ENCODE data around the gene IL16.

IL16 gene

DNA sequence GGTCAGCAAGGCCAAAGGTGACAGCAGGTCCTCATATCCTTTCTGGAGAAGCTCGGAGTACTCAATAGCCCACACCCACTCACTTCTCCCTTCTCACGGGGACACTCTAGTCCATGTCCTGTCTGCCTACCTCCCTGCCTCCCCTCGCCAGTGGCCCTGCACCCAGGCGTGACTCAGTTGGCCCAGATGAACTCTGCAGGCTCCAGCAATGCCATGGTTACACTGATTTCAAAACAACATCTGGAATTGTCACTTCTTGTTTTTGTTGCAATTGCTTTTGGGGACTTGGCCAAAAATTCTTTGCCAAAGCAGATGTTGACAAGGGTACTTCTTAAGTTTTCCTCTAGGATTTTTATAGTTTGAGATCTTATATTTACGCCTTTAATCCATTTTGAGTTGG, 13.0 kb downstream of the IL16 start:
- no peak for DNase-seq (ENCODE audit: low read depth)

DNA sequence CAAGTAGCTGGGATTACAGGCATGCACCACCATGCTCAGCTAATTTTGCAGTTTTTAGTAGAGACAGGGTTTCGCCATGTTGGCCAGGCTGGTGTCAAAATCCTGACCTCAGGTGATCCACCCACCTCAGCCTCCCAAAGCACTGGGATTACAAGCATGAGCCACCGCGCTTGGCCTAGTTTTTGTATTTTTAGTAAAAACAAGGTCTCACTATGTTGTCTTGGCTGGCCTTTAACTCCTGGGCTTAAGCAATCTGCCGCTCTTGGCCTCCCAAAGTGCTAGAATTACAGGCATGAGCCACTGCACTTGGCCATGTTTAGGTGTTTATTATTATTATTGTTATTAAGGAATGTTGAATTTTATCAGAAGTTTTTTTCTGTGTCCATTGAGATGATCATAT, 14.7 kb downstream of the IL16 start:
- no peak for DNase-seq (ENCODE audit: low read depth)

- no peak for DNase-seq (ENCODE audit: low read depth)
Measured at GRCh38 chr15:81213982-81214381, 17.3 kb downstream of the IL16 start.

GRCh38 chr15:81215531-81215930, 18.9 kb downstream of the IL16 start:
- DNase-seq (ENCODE audit: low read depth) = no peak

GRCh38 chr15:81215983-81216382, 19.3 kb downstream of the IL16 start:
- DNase-seq (ENCODE audit: low read depth) = no peak

- DNase-seq (ENCODE audit: low read depth) = no peak
Measured at GRCh38 chr15:81216422-81216821, 19.7 kb downstream of the IL16 start.

- no peak for DNase-seq (ENCODE audit: low read depth)
Measured at GRCh38 chr15:81221449-81221848, 24.8 kb downstream of the IL16 start.

DNA sequence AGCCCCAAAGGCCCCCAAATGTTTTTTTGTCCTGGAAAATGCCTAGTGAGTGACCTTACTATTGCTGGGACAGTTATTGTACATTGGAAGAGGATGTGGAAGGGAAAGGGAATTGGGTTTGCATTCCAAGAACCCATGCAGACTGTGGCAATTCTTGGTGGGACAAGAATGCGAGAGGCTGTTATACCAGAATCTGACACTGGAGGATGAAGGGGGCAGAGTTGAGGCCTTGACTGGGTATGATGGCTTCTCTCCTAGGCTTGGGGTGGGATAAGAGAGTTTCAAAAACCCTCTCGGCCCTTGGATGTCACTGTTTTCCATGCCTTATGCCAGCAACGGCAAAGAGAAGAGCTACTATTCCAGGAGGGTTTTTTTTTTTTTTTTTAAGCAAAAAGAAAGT, 25.3 kb downstream of the IL16 start:
- DNase-seq (ENCODE audit: low read depth) = no peak

- DNase-seq (ENCODE audit: low read depth) = no peak
Measured at GRCh38 chr15:81223346-81223971, 26.8 kb downstream of the IL16 start.

DNA sequence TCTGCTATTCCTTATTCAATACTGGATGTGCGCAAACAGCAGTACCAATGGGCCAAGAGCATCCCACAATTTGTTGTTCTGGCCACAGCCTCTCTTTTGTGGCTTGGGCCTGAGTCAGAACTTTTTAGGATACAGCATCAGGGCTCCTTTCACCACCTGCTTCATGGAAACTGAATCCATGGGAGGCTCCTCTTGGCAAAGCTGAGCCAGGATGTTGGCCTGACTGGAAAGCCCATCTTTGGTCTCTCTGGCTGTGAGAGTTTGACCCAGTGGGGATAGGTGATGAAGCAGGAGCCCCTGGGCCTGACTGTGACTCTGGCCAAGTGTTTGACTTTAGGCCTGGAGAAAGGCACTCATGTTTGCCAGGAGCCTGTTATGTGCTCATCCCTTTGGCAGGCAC, 27.6 kb downstream of the IL16 start:
- DNase-seq (ENCODE audit: low read depth) = no peak

GRCh38 chr15:81225161-81225671, 28.5 kb downstream of the IL16 start:
- DNase-seq (ENCODE audit: low read depth) = no peak

- no peak for DNase-seq (ENCODE audit: low read depth)
Measured at GRCh38 chr15:81227716-81228115, 31.0 kb downstream of the IL16 start.

- no peak for DNase-seq (ENCODE audit: low read depth)
Measured at GRCh38 chr15:81229586-81229985, 32.9 kb downstream of the IL16 start.

- DNase-seq (ENCODE audit: low read depth) = no peak
Measured at GRCh38 chr15:81235276-81236123, 38.8 kb downstream of the IL16 start.

DNA sequence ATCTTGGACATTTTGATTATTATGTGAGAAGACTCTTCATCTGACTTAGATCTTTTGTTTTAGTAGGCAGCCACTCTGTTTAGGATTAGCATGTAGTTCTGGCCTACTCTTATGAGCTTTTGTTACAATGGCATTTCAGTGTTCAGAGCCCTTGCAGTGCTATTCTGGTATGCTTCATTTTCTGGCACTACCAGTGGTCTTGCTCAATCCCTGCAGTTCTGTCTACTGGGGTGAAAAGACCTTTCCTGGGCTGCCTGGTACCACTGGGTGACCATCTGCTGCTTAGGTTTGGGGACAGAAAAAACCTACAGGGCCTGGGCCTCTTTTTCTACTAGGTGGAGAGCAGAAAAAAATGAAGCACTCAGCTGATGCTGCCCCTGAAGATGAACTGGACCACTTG, 42.5 kb downstream of the IL16 start:
- no peak for DNase-seq (ENCODE audit: low read depth)

- no peak for DNase-seq (ENCODE audit: low read depth)
Measured at GRCh38 chr15:81242778-81243177, 46.1 kb downstream of the IL16 start.

GRCh38 chr15:81244306-81244705, 47.6 kb downstream of the IL16 start:
- DNase-seq (ENCODE audit: low read depth) = no peak

DNA sequence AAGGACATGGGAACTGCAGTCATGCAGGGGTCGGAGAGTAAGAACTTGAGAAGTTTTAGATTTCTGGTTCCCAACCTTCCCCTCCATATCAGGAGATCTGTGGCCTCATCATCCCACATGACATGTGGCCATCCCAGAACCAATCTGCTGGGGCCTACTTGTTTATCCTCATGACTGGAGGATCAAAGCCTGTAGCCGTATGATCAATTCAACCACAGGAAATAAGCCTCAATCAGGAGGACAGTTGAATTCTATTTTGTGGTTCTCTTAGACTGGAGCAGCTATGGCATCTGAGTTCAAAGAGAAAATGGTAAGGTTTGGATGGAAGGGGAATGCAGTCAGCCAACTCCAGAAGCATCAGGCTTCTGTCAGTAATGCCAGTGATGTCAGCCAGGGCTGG, 57.2 kb downstream of the IL16 start:
- no peak for DNase-seq (ENCODE audit: low read depth)

- no peak for DNase-seq (ENCODE audit: low read depth)
Measured at GRCh38 chr15:81254277-81254915, 57.7 kb downstream of the IL16 start.

GRCh38 chr15:81254916-81255290, 58.2 kb downstream of the IL16 start:
- no peak for DNase-seq (ENCODE audit: low read depth)

GRCh38 chr15:81255315-81255957, 58.8 kb downstream of the IL16 start:
- DNase-seq (ENCODE audit: low read depth) = no peak

GRCh38 chr15:81255958-81256320, 59.3 kb downstream of the IL16 start:
- DNase-seq (ENCODE audit: low read depth) = no peak

DNA sequence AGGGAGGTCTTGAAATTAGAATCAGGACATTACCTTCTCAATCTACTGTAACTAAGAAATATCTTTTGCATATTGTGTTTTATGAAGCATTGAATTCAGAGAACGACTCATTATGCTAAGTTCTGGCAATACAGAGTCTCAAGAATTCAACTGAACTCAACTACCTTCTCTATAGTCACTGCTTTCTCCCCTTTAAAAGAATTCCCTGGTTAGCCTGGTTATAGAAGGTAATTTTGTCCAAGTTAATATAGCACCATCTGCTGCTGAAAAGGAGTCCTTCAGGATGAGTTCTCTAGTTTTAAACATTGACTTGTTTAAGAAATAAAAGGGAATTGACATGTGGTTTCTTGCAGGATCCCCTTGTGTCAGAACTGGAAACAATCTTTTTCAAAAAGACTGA, 60.2 kb downstream of the IL16 start:
- no peak for DNase-seq (ENCODE audit: low read depth)

Data from non-pigmented ciliary epithelial cell (primary cell).